AG04449 (cell line): Measurements from ENCODE around the gene WWC2.

Experiments
- CTCF ChIA-PET: fragments of 350-600 bp; formaldehyde crosslinking; extraction: SDS; loops from one replicate; lab custom pipeline; 2021; ENCODE audit warnings: antibody characterized with exemption; lab: Yijun Ruan, JAX
- POLR2A ChIA-PET: fragments of 400-600, 350-600 bp; formaldehyde crosslinking; extraction: SDS; loops from one replicate; lab custom pipeline; 2020; ENCODE audit warnings: antibody characterized with exemption, inconsistent platforms; lab: Yijun Ruan, JAX
- DNase-seq: peaks from one replicate; pipeline ENCODE4 v3.0.0-alpha.2; 2010; ENCODE audit warnings: low read depth, low spot score
- H3K4me3 ChIP-seq: 2 replicates; pipeline ENCODE4 v1.5.1; 2011; ENCODE audit warnings: low read depth, mild to moderate bottlenecking, control low read depth, low read length
- CTCF ChIP-seq: IDR thresholded peaks from one replicate; pipeline ENCODE4 v1.5.1; 2011; ENCODE audit warnings: mild to moderate bottlenecking, moderate library complexity, low read length, control low read depth, inconsistent platforms; ENCODE audit not compliant: insufficient read depth; ENCODE audit errors: missing control alignments

Gene WWC2

GRCh38 chr4:183098723-183099536, at the start of gene WWC2:
Gene WWC2, plus strand, starts transcription at chr4:183099257. Its CDS starts 235 bp downstream, at chr4:183099492.
- CTCF ChIA-PET = interaction anchor here (0.8 to 5.9 kb wide), 10 partner anchors 16 to 174 kb away, joined by 3 to 50 read pairs (median 10); no protein-coding TSS in a partner anchor

DNA sequence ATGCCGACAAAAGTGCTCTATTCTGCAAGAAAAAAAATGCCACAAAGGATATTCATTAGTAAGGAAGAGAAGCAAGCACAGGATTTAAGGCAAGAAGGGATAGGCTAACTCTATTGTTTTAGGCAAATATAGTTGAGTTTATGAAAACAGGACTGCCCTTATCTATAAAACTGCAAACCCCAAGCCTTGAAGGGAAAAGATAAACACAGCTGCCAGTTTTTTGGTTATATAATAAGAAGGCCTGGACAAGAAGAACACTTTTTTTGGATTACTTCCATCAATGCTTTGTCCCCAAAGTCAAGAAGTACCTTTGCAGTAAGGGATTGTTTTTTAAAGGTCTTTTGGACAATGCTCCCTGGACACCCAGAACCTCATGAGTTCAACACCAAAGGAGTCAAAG, 45.4 kb upstream of the WWC2 start:
- H3K4me3 ChIP-seq = no peak overlapping the region
- CTCF ChIA-PET = interaction anchor here (1.6 kb wide), 1 partner anchor 202 kb away, joined by 3 read pairs; no protein-coding TSS in a partner anchor

More at GRCh38 chr4:183098723-183099536, at the start of gene WWC2:
- peak; percentile 7 for TF ChIP-seq CTCF
- DNase-seq = peak; percentile 41
- H3K4me3 ChIP-seq = peak within 1 kb of the TSS; percentile 94
- POLR2A ChIA-PET = interaction anchor here (0.7 to 1.3 kb wide), 12 partner anchors 11 to 181 kb away, joined by 3 to 12 read pairs (median 4); no protein-coding TSS in a partner anchor

GRCh38 chr4:183057255-183057654, 41.8 kb upstream of the WWC2 start:
- TF ChIP-seq CTCF = no peak
- no peak overlapping the region for H3K4me3 ChIP-seq
- POLR2A ChIA-PET = no interaction called here

More for the DNA sequence above, 45.4 kb upstream of the WWC2 start:
- no peak for DNase-seq
- POLR2A ChIA-PET = no interaction called here
- no peak for TF ChIP-seq CTCF

DNA sequence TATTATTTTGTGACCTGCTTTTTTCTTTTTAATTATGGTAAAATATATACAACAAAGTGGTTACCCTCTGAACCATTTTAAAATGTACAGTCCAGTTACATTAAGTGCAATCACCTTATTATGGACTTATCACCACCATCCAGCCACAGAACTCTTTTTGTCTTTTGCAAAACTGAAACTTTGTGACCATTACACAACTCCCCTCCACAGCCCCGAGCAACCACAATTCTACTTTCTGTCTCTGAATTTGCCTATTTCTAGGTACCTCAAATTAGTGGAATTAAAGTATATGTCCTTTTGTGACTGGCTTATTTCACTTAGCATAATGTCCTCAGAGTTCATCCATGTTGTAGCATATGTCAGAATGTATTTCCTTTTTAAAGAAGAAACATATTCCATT, 39.3 kb upstream of the WWC2 start:
- CTCF ChIA-PET = interaction anchor here (24.3 kb wide), 1 partner anchor 197 kb away, joined by 827 read pairs; no protein-coding TSS in a partner anchor
- H3K4me3 ChIP-seq = no peak overlapping the region
- no peak for DNase-seq
- POLR2A ChIA-PET = no interaction called here
- no peak for TF ChIP-seq CTCF

More at GRCh38 chr4:183057255-183057654, 41.8 kb upstream of the WWC2 start:
- CTCF ChIA-PET = interaction anchor here (0.9 to 1.7 kb wide), 6 partner anchors 16 to 206 kb away, joined by 3 to 8 read pairs (median 4); no protein-coding TSS in a partner anchor
- no peak for DNase-seq

GRCh38 chr4:183068502-183068901, 30.6 kb upstream of the WWC2 start:
- H3K4me3 ChIP-seq = no peak overlapping the region
- no peak for TF ChIP-seq CTCF
- no peak for DNase-seq
- ChIA-PET POLR2A (no interaction called here), CTCF (interaction anchor here (0.7 to 24.3 kb wide), 3 partner anchors 36 to 188 kb away, joined by 3 to 827 read pairs (median 4); no protein-coding TSS in a partner anchor)

GRCh38 chr4:183071222-183071621, 27.8 kb upstream of the WWC2 start:
- H3K4me3 ChIP-seq = no peak overlapping the region
- no peak for TF ChIP-seq CTCF
- CTCF ChIA-PET = interaction anchor here (0.9 to 24.3 kb wide), 5 partner anchors 8 to 200 kb away, joined by 3 to 827 read pairs (median 39); no protein-coding TSS in a partner anchor
- POLR2A ChIA-PET = no interaction called here
- DNase-seq = no peak
